Astrocyte of the spinal cord (primary cell): ENCODE measurements around the gene ABCC10.

Experiments used
- DNase-seq: peaks from one replicate; pipeline ENCODE4 v3.0.0; 2011; ENCODE audit warnings: low read depth, low spot score
- H3K4me3 ChIP-seq: 2 replicates; pipeline ENCODE4 v1.5.1; 2011; ENCODE audit warnings: low read depth, mild to moderate bottlenecking, low read length, moderate library complexity
- CTCF ChIP-seq: IDR thresholded peaks from 2 replicates; pipeline ENCODE4 v1.5.1; 2012; ENCODE audit warnings: low read depth, mild to moderate bottlenecking, low read length, inconsistent platforms
- in situ Hi-C: cut with HindIII; loops from 2 replicates; pipeline ENCODE4 v1.10.0; 2017; ENCODE audit warnings: low sequenced_read_pairs

ABCC10 gene

DNA sequence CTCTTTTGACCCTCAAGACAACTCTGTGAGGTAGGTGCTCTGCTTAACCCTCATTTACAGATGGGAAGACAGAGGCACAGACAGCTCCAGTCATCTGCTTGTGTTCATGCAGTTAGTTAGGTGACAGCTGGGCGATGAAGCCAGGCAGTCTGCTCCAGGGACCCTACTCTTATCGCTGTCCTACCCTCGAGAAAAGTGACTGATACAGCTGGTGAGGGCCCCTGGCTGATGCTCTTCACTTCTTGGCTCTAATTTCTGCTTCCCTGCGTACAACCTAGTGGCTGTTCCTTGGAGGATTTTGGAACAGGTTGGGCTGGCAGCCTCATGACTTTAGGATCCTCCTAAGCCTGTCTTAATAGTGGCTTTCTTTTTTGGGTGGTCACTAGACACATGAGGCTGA lies 40.9 kb downstream of the ABCC10 start:
- no peak overlapping the region for H3K4me3 ChIP-seq
- in situ Hi-C loops, result no loop called here
- DNase-seq, result no peak
- no peak for TF ChIP-seq CTCF

GRCh38 chr6:43468748-43469681 lies 41.7 kb downstream of the ABCC10 start:
- no peak for DNase-seq
- in situ Hi-C loops, result no loop called here
- H3K4me3 ChIP-seq, result no peak overlapping the region
- no peak for TF ChIP-seq CTCF

DNA sequence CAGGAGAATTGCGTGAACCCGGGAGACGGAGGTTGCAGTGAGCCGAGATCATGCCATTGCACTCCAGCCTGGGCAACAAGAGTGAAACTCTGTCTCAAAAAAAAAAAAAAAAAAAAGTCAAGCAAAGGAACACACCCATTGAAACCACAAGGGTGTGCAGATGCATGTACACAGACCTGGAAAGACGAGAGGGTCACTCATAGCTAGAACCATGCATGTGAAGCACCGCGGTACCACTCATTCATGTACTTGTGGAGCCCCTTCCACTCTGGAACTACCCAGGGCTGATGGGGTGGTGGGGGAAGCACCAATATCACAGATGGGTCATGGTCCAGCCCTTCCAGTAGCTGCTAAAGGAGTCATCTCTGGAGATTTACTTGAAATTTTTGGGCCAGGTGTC lies 42.6 kb downstream of the ABCC10 start:
- in situ Hi-C loops, result no loop called here
- no peak for TF ChIP-seq CTCF
- no peak overlapping the region for H3K4me3 ChIP-seq
- DNase-seq, result no peak

GRCh38 chr6:43471399-43471798 lies 44.1 kb downstream of the ABCC10 start:
- DNase-seq, result no peak
- no peak for TF ChIP-seq CTCF
- H3K4me3 ChIP-seq, result no peak overlapping the region
- in situ Hi-C loops, result no loop called here

- no peak overlapping the region for H3K4me3 ChIP-seq
- TF ChIP-seq CTCF, result no peak
- in situ Hi-C loops, result no loop called here
- DNase-seq, result no peak
These were observed 45.2 kb downstream of the ABCC10 start for GRCh38 chr6:43472515-43472914.

- H3K4me3 ChIP-seq, result no peak overlapping the region
- TF ChIP-seq CTCF, result no peak
- in situ Hi-C loops, result no loop called here
- no peak for DNase-seq
These were observed 48.2 kb downstream of the ABCC10 start for GRCh38 chr6:43475516-43475915.
